Liver (tissue), 9 donors: Measurements from ENCODE around the gene LSM10. TPM values are rescaled to one million over a fixed set of nuclear protein-coding genes. Genes with fewer than 3 reads are reported as not detected.

Experiments used
- DNase-seq: peaks from one replicate; pipeline ENCODE4 v3.0.0-alpha.2; 2017; ENCODE audit warnings: low spot score
- H3K27ac ChIP-seq, 2 donors: one replicate each; pipeline ENCODE4 v1.7.0; 2013; ENCODE audit warnings: inconsistent platforms in 2 of 2, low read length in 2 of 2, control low read depth in 1 of 2, low read depth in 1 of 2, mild to moderate bottlenecking in 1 of 2
- H3K27me3 ChIP-seq, 4 donors: one replicate each; pipeline versions ENCODE4 v1.6.1 to v1.7.0; 2013; ENCODE audit warnings: low read length in 3 of 4, inconsistent platforms in 1 of 4, mild to moderate bottlenecking in 1 of 4, moderate library complexity in 1 of 4; ENCODE audit not compliant: control insufficient read depth in 4 of 4, insufficient read depth in 4 of 4
- H3K36me3 ChIP-seq, 4 donors: one replicate each; pipeline versions ENCODE4 v1.6.1 to v1.7.0; 2013; ENCODE audit warnings: low read length in 3 of 4, mild to moderate bottlenecking in 3 of 4, low read depth in 1 of 4, moderate library complexity in 1 of 4; ENCODE audit not compliant: control insufficient read depth in 4 of 4, insufficient read depth in 3 of 4
- H3K4me1 ChIP-seq, 4 donors: one replicate each; pipeline versions ENCODE4 v1.6.1 to v1.7.0; 2013; ENCODE audit warnings: low read length in 3 of 4, mild to moderate bottlenecking in 3 of 4, moderate library complexity in 1 of 4; ENCODE audit not compliant: control insufficient read depth in 4 of 4, insufficient read depth in 4 of 4
- H3K4me3 ChIP-seq, 3 donors: one replicate each; pipeline versions ENCODE4 v1.6.1 to v1.7.0; 2013; ENCODE audit warnings: low read length in 3 of 3, control low read depth in 1 of 3, low read depth in 1 of 3, mild to moderate bottlenecking in 1 of 3
- H3K9ac ChIP-seq, 2 donors: one replicate each; pipeline ENCODE4 v1.7.0; 2013; ENCODE audit warnings: low read length in 2 of 2, mild to moderate bottlenecking in 2 of 2, moderate library complexity in 2 of 2, control low read depth in 1 of 2, low read depth in 1 of 2
- H3K9me3 ChIP-seq, 4 donors: one replicate each; pipeline versions ENCODE4 v1.6.1 to v1.7.0; 2013; ENCODE audit warnings: low read length in 3 of 4; ENCODE audit not compliant: control insufficient read depth in 4 of 4
- EGR1 ChIP-seq, 2 donors: IDR thresholded peaks; 2 replicates each; pipeline ENCODE4 v1.6.1; 2016 to 2018; ENCODE audit warnings: antibody characterized with exemption in 2 of 2, low read depth in 2 of 2
- FOXA1 ChIP-seq: IDR thresholded peaks from 2 replicates; pipeline ENCODE4 v1.6.1; 2016; ENCODE audit warnings: antibody characterized with exemption
- FOXA2 ChIP-seq: IDR thresholded peaks from 2 replicates; pipeline ENCODE4 v1.6.1; 2016; ENCODE audit warnings: antibody characterized with exemption
- GABPA ChIP-seq, 2 donors: IDR thresholded peaks in 1 of 2; conservative IDR thresholded peaks in 1 of 2; 2 replicates each; pipeline ENCODE4 v1.6.1; 2016; ENCODE audit warnings: antibody characterized with exemption in 2 of 2, mild to moderate bottlenecking in 1 of 2, moderate library complexity in 1 of 2
- HNF4A ChIP-seq, 2 donors: conservative IDR thresholded peaks; 2 replicates each; pipeline ENCODE4 v1.6.1; 2016; ENCODE audit warnings: antibody characterized with exemption in 2 of 2, mild to moderate bottlenecking in 2 of 2
- HNF4G ChIP-seq: IDR thresholded peaks from 2 replicates; pipeline ENCODE4 v1.6.1; 2016; ENCODE audit warnings: antibody characterized with exemption
- JUND ChIP-seq, 2 donors: IDR thresholded peaks; 2 replicates each; pipeline ENCODE4 v1.6.1; 2016; ENCODE audit warnings: antibody characterized with exemption in 2 of 2
- NR2F2 ChIP-seq: IDR thresholded peaks from 2 replicates; pipeline ENCODE4 v1.6.1; 2016; ENCODE audit warnings: antibody characterized with exemption
- RAD21 ChIP-seq, 2 donors: IDR thresholded peaks; 2 replicates each; pipeline ENCODE4 v1.6.1; 2016; ENCODE audit warnings: antibody characterized with exemption in 2 of 2, mild to moderate bottlenecking in 2 of 2
- RXRA ChIP-seq, 2 donors: IDR thresholded peaks; 2 replicates each; pipeline ENCODE4 v1.6.1; 2017 to 2018; ENCODE audit warnings: antibody characterized with exemption in 2 of 2, mild to moderate bottlenecking in 1 of 2
- SP1 ChIP-seq: IDR thresholded peaks from 2 replicates; pipeline ENCODE4 v1.6.1; 2018; ENCODE audit warnings: antibody characterized with exemption, mild to moderate bottlenecking
- TAF1 ChIP-seq: conservative IDR thresholded peaks from 2 replicates; pipeline ENCODE4 v1.6.1; 2016; ENCODE audit warnings: antibody characterized with exemption, mild to moderate bottlenecking
- YY1 ChIP-seq: IDR thresholded peaks from 2 replicates; pipeline ENCODE4 v1.6.1; 2016; ENCODE audit warnings: antibody characterized with exemption, mild to moderate bottlenecking
- WGBS: extraction: QIAGEN DNeasy Blood & Tissue Kit; methylation state at CpG from one replicate; pipeline ENCODE4 v1.1.7; 2013; 5-methylcytosine and 5-hydroxymethylcytosine counted together
- polyA plus RNA-seq, 2 donors: library from polyadenylated mRNA; stranded (reverse) in 1 of 2; unstranded in 1 of 2; fragments of 200-250 nt in 1 of 2; fragments of >200 nt in 1 of 2; fragmentation: Nextera tagmentation in 1 of 2; extraction: Ambion mirVana in 1 of 2; gene quantifications; one replicate each; pipeline versions ENCODE4 v1.2.1 to v1.2.3, GENCODE V29; 2013 to 2015
- total RNA-seq, 2 donors: library from RNA; depleted of rRNA; stranded (reverse); fragments of >200 nt; gene quantifications; one replicate each; pipeline ENCODE4 v1.2.3, GENCODE V29; 2014
- TF ChIP-seq, protein P1 (sequence below): IDR thresholded peaks from 2 replicates; pipeline ENCODE4 v1.6.1; 2016; ENCODE audit warnings: antibody characterized with exemption
- TF ChIP-seq, protein P2 (sequence below): fragments of 150-350 bp; IDR thresholded peaks from 2 replicates; pipeline ENCODE4 v1.5.1; 2017; ENCODE audit warnings: improper control_type of control experiment, low read depth, low read length; ENCODE audit not compliant: missing input control
- TF ChIP-seq, protein P3 (sequence below): IDR thresholded peaks from 2 replicates; pipeline ENCODE4 v1.6.1; 2016; ENCODE audit warnings: antibody characterized with exemption
- TF ChIP-seq, protein P4 (sequence below): IDR thresholded peaks from 2 replicates; pipeline ENCODE4 v1.6.1; 2016; ENCODE audit warnings: antibody characterized with exemption, mild to moderate bottlenecking
- TF ChIP-seq, protein P5 (sequence below): IDR thresholded peaks from 2 replicates; pipeline ENCODE4 v1.6.1; 2016; ENCODE audit warnings: antibody characterized with exemption
- donor health status: healthy.
- donor health status: healthy.
- donor health status: healthy.
- donor health status: healthy.
- donor health status: healthy.

LSM10 gene
- total and polyA plus RNA-seq, 4 donors, result 6.2 to 45.2 (median 24.1) TPM

DNA sequence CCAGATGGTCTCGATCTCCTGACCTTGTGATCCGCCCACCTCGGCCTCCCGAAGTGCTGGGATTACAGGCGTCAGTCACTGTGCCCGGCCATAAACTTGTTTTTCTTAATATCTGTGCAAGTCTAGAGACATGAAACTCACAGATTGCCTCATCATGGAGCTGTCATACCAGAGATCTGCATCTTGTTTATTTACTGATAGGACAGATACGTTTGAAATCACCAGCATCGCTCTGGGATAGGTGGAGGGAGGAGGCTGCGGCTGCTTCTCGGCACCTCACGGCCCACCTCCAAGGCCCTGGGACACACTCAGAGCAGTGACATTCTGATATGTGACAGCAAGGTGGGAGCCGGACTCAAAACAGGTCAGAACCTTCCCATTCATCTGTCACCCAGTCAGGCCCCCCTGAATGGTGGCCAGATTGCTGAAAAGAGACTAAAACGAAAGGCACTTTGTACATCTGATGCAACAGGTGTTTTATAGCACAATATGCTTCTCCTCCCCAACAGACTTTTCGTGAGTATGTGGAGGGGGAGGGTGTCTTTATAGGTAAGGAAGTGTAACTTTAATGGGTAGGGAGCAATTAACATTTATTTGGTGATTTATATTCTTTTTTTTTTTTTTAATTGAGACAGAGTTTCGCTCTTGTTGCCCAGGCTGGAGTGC lies 18.1 kb upstream of the LSM10 start:
- no peaks in the 10 kb centered on the region for H3K9me3 ChIP-seq
- H3K9ac ChIP-seq, result no peak overlapping the region
- H3K36me3 ChIP-seq, result no peaks in the 10 kb centered on the region
- no peak for DNase-seq
- no peak overlapping the region for H3K4me3 ChIP-seq
- 87% methylated on average over 15 of the region's 15 CpGs for WGBS
- no peaks in the 10 kb centered on the region for H3K27me3 ChIP-seq
- no peak for TF ChIP-seq JUND (IDR thresholded peaks at IDR 0.05)
- no peak for TF ChIP-seq SP1
- TF ChIP-seq EGR1 (IDR thresholded peaks at IDR 0.05; ENCODE audit: low read depth in 2 of 2), result no peak
- TF ChIP-seq NR2F2, result no peak
- TF ChIP-seq FOXA2, result no peak
- TF ChIP-seq TAF1, result no peak
- TF ChIP-seq, protein P1, sequence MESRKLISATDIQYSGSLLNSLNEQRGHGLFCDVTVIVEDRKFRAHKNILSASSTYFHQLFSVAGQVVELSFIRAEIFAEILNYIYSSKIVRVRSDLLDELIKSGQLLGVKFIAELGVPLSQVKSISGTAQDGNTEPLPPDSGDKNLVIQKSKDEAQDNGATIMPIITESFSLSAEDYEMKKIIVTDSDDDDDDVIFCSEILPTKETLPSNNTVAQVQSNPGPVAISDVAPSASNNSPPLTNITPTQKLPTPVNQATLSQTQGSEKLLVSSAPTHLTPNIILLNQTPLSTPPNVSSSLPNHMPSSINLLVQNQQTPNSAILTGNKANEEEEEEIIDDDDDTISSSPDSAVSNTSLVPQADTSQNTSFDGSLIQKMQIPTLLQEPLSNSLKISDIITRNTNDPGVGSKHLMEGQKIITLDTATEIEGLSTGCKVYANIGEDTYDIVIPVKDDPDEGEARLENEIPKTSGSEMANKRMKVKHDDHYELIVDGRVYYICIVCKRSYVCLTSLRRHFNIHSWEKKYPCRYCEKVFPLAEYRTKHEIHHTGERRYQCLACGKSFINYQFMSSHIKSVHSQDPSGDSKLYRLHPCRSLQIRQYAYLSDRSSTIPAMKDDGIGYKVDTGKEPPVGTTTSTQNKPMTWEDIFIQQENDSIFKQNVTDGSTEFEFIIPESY, result no peak
- no peak for TF ChIP-seq FOXA1
- TF ChIP-seq, protein P2, sequence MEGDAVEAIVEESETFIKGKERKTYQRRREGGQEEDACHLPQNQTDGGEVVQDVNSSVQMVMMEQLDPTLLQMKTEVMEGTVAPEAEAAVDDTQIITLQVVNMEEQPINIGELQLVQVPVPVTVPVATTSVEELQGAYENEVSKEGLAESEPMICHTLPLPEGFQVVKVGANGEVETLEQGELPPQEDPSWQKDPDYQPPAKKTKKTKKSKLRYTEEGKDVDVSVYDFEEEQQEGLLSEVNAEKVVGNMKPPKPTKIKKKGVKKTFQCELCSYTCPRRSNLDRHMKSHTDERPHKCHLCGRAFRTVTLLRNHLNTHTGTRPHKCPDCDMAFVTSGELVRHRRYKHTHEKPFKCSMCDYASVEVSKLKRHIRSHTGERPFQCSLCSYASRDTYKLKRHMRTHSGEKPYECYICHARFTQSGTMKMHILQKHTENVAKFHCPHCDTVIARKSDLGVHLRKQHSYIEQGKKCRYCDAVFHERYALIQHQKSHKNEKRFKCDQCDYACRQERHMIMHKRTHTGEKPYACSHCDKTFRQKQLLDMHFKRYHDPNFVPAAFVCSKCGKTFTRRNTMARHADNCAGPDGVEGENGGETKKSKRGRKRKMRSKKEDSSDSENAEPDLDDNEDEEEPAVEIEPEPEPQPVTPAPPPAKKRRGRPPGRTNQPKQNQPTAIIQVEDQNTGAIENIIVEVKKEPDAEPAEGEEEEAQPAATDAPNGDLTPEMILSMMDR, result no peak
- TF ChIP-seq HNF4A (conservative IDR thresholded peaks at IDR 0.05), result no peak
- no peak for TF ChIP-seq GABPA (IDR thresholded peaks at IDR 0.05 in 1 of 2, conservative IDR thresholded peaks at IDR 0.05 in 1 of 2)
- TF ChIP-seq RAD21 (IDR thresholded peaks at IDR 0.05), result no peak
- TF ChIP-seq RXRA (IDR thresholded peaks at IDR 0.05), result no peak
- TF ChIP-seq, protein P3, sequence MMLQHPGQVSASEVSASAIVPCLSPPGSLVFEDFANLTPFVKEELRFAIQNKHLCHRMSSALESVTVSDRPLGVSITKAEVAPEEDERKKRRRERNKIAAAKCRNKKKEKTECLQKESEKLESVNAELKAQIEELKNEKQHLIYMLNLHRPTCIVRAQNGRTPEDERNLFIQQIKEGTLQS, result no peak
- TF ChIP-seq, protein P4, sequence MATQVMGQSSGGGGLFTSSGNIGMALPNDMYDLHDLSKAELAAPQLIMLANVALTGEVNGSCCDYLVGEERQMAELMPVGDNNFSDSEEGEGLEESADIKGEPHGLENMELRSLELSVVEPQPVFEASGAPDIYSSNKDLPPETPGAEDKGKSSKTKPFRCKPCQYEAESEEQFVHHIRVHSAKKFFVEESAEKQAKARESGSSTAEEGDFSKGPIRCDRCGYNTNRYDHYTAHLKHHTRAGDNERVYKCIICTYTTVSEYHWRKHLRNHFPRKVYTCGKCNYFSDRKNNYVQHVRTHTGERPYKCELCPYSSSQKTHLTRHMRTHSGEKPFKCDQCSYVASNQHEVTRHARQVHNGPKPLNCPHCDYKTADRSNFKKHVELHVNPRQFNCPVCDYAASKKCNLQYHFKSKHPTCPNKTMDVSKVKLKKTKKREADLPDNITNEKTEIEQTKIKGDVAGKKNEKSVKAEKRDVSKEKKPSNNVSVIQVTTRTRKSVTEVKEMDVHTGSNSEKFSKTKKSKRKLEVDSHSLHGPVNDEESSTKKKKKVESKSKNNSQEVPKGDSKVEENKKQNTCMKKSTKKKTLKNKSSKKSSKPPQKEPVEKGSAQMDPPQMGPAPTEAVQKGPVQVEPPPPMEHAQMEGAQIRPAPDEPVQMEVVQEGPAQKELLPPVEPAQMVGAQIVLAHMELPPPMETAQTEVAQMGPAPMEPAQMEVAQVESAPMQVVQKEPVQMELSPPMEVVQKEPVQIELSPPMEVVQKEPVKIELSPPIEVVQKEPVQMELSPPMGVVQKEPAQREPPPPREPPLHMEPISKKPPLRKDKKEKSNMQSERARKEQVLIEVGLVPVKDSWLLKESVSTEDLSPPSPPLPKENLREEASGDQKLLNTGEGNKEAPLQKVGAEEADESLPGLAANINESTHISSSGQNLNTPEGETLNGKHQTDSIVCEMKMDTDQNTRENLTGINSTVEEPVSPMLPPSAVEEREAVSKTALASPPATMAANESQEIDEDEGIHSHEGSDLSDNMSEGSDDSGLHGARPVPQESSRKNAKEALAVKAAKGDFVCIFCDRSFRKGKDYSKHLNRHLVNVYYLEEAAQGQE, result no peak
- no peak for TF ChIP-seq HNF4G
- TF ChIP-seq, protein P5, sequence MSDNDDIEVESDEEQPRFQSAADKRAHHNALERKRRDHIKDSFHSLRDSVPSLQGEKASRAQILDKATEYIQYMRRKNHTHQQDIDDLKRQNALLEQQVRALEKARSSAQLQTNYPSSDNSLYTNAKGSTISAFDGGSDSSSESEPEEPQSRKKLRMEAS, result no peak
- TF ChIP-seq YY1, result no peak
- no peak overlapping the region for H3K27ac ChIP-seq
- peaks cover 0 to 4% (median 2%) of the 10 kb centered on the region in 4 donors for H3K4me1 ChIP-seq
